OCI-LY3 (cell line): Measurements from ENCODE around the gene POP4.
A peak's percentile ranks its signal among the peaks of the same experiment; 100 is the strongest.

Experiments used
- H2AFZ ChIP-seq: fragments of 200-600, 300-600 bp; shearing (Covaris generic); 2 replicates; pipeline ENCODE4 v1.6.0; 2014; ENCODE audit warnings: antibody characterized with exemption, low read depth, low read length
- H3K27ac ChIP-seq: fragments of 200-600, 300-600 bp; sonication (generic); 2 replicates; pipeline ENCODE4 v1.5.1; 2014; ENCODE audit warnings: mild to moderate bottlenecking, low read length, moderate library complexity, mixed read lengths
- H3K27me3 ChIP-seq: fragments of 200-600, 300-600 bp; sonication (generic); 2 replicates; pipeline ENCODE4 v1.6.1; 2014; ENCODE audit warnings: low read depth, low read length, mixed read lengths
- H3K36me3 ChIP-seq: fragments of 200-600, 300-600 bp; sonication (generic); replicated peaks from 2 replicates; pipeline ENCODE3; 2014; ENCODE audit warnings: low read depth, low read length, mixed read lengths
- H3K4me1 ChIP-seq: fragments of 300-600, 200-600 bp; sonication (generic); 2 replicates; pipeline ENCODE4 v1.6.1; 2014; ENCODE audit warnings: low read length, mixed read lengths
- H3K4me2 ChIP-seq: fragments of 200-600, 300-600 bp; sonication (generic); 2 replicates; pipeline ENCODE4 v1.6.1; 2014; ENCODE audit warnings: low read length, mixed read lengths
- H3K4me3 ChIP-seq: fragments of 300-600, 200-600 bp; sonication (generic); 2 replicates; pipeline ENCODE4 v1.5.1; 2014; ENCODE audit warnings: antibody characterized with exemption, mild to moderate bottlenecking, low read length, moderate library complexity
- H3K79me2 ChIP-seq: fragments of 300-600, 200-600 bp; shearing (Covaris generic); 2 replicates; pipeline ENCODE4 v1.6.1; 2014; ENCODE audit warnings: mild to moderate bottlenecking, low read length, mixed read lengths
- H3K9ac ChIP-seq: fragments of 300-600, 200-600 bp; shearing (Covaris generic); 2 replicates; pipeline ENCODE4 v1.6.0; 2014; ENCODE audit warnings: mild to moderate bottlenecking, low read length, moderate library complexity
- H3K9me3 ChIP-seq: fragments of 200-600, 300-600 bp; shearing (Covaris generic); 2 replicates; pipeline ENCODE4 v1.6.1; 2014; ENCODE audit warnings: low read length, mixed read lengths; ENCODE audit not compliant: insufficient read depth
- H4K20me1 ChIP-seq: fragments of 200-600, 300-600 bp; sonication (generic); 2 replicates; pipeline ENCODE4 v1.6.1; 2016; ENCODE audit warnings: low read length, mixed read lengths; ENCODE audit not compliant: insufficient read depth
- CTCF ChIP-seq: fragments of 200-600, 300-600 bp; sonication (generic); IDR thresholded peaks from 2 replicates; pipeline ENCODE4 v1.5.1; 2014; ENCODE audit warnings: antibody characterized with exemption, low read length, low read depth
- EZH2phosphoT487 ChIP-seq: fragments of 200-600 bp; shearing (Covaris generic); IDR thresholded peaks from 2 replicates; pipeline ENCODE4 v1.6.1; 2018; ENCODE audit warnings: antibody characterized with exemption, mixed run types, low read depth

The POP4 gene

DNA sequence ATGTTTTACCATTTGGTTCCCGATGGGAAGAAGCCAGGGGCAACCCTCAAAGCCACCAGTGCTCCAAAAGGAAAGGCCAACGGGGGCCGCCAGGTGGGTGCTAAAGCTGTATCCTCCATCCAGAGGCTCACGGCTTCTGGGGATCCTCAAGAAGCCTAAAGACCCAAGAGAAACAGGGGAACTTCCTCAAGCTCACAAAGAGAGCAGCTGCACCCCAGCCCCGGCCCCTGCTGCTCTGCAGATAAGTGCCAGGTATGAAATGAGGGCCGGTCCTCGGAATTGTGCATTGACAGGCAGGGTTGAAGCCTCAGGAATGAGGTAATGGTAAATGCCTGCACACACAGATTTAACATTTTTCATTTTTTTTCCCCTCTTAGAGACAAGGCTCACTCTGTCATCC, 8.0 kb upstream of the POP4 start:
- Histone ChIP-seq H3K27me3 (peaks cover 32% of the 10 kb centered on the region), H3K4me2 (no peak overlapping the region), H3K27ac (no peak overlapping the region), H4K20me1 (no peaks in the 10 kb centered on the region), H3K9me3 (no peaks in the 10 kb centered on the region), H2AFZ (no peak overlapping the region), H3K36me3 (no peaks in the 10 kb centered on the region), H3K4me1 (peaks cover 2% of the 10 kb centered on the region; the same call in 1 of the 2 replicates), H3K79me2 (no peaks in the 10 kb centered on the region), H3K4me3 (no peak overlapping the region), H3K9ac (no peak overlapping the region)
- TF ChIP-seq CTCF, result no peak
- TF ChIP-seq EZH2phosphoT487, result no peak

GRCh38 chr19:29598496-29598895, 7.6 kb upstream of the POP4 start:
- Histone ChIP-seq H3K27me3 (peaks cover 31% of the 10 kb centered on the region), H3K4me2 (no peak overlapping the region), H3K36me3 (no peaks in the 10 kb centered on the region), H3K79me2 (no peaks in the 10 kb centered on the region), H3K27ac (no peak overlapping the region), H3K9ac (no peak overlapping the region), H3K9me3 (no peaks in the 10 kb centered on the region), H2AFZ (no peak overlapping the region), H3K4me3 (no peak overlapping the region), H4K20me1 (no peaks in the 10 kb centered on the region), H3K4me1 (peaks cover 2% of the 10 kb centered on the region; the same call in 1 of the 2 replicates)
- no peak for TF ChIP-seq CTCF
- no peak for TF ChIP-seq EZH2phosphoT487

- Histone ChIP-seq H3K27ac (no peak overlapping the region), H4K20me1 (no peaks in the 10 kb centered on the region), H3K9ac (no peak overlapping the region), H3K79me2 (peaks cover 29% of the 10 kb centered on the region), H2AFZ (no peak overlapping the region), H3K4me3 (no peak overlapping the region), H3K4me2 (no peak overlapping the region), H3K27me3 (peaks cover 9% of the 10 kb centered on the region; the same call in 1 of the 2 replicates), H3K36me3 (no peaks in the 10 kb centered on the region), H3K9me3 (no peaks in the 10 kb centered on the region), H3K4me1 (peaks cover 11% of the 10 kb centered on the region)
- TF ChIP-seq EZH2phosphoT487 (no peak), CTCF (no peak)
Measured at GRCh38 chr19:29603308-29603707, 2.8 kb upstream of the POP4 start.

GRCh38 chr19:29606420-29606747, 301 bp downstream of the POP4 start:
- Histone ChIP-seq H3K4me1 (peaks cover 11% of the 10 kb centered on the region), H3K27ac (no peak overlapping the region), H4K20me1 (no peaks in the 10 kb centered on the region), H3K36me3 (peaks cover 5% of the 10 kb centered on the region), H2AFZ (peak overlapping the region; percentile 55; the same call in 1 of the 2 replicates), H3K4me3 (peak overlapping the region; percentile 85), H3K27me3 (no peaks in the 10 kb centered on the region), H3K9ac (peak overlapping the region; percentile 92), H3K4me2 (peak overlapping the region; percentile 88), H3K79me2 (peaks cover 29% of the 10 kb centered on the region), H3K9me3 (no peaks in the 10 kb centered on the region)
- no peak for TF ChIP-seq EZH2phosphoT487
- TF ChIP-seq CTCF, result no peak
